Thoracic aorta (tissue), 2 donors: ENCODE measurements around the gene TEX26. TPM values are rescaled to one million over a fixed set of nuclear protein-coding genes. Genes with fewer than 3 reads are reported as not detected.

Source experiments
- ATAC-seq: fragments of 150-250 bp; one replicate; pipeline ENCODE4 v1.8.0; 2017; ENCODE audit warnings: low read depth; ENCODE audit not compliant: insufficient number of reproducible peaks, low FRiP score
- DNase-seq: peaks from one replicate; pipeline ENCODE4 v3.0.0-alpha.2; 2020; ENCODE audit warnings: low spot score
- H3K27ac ChIP-seq, 2 donors: fragments of 200-600 bp; sonication (generic); 1 replicate in 1 of 2; 2 replicates in 1 of 2; pipeline ENCODE4 v1.5.1; 2016; ENCODE audit warnings: mild to moderate bottlenecking in 2 of 2, moderate library complexity in 2 of 2
- H3K27me3 ChIP-seq: fragments of 200-600 bp; sonication (generic); replicated peaks from 2 replicates; pipeline ENCODE4 v1.6.0; 2016; ENCODE audit warnings: mild to moderate bottlenecking; ENCODE audit not compliant: insufficient read depth
- H3K36me3 ChIP-seq: fragments of 200-600 bp; sonication (generic); one replicate; pipeline ENCODE4 v1.5.1; 2016
- H3K4me1 ChIP-seq, 2 donors: fragments of 200-600 bp; sonication (generic); 1 replicate in 1 of 2; 2 replicates in 1 of 2; pipeline versions ENCODE4 v1.5.1 to v1.6.0; 2016; ENCODE audit warnings: low read depth in 2 of 2, mild to moderate bottlenecking in 1 of 2; ENCODE audit not compliant: control insufficient read depth in 1 of 2
- H3K4me3 ChIP-seq: fragments of 200-600 bp; sonication (generic); 2 replicates; pipeline ENCODE4 v1.5.1; 2016; ENCODE audit warnings: mild to moderate bottlenecking
- H3K9me3 ChIP-seq: fragments of 200-600 bp; sonication (generic); 2 replicates; pipeline ENCODE4 v1.5.1; 2016
- CTCF ChIP-seq: fragments of 200-600 bp; sonication (generic); IDR thresholded peaks from one replicate; pipeline ENCODE4 v1.5.1; 2019; ENCODE audit warnings: antibody characterized with exemption
- total RNA-seq, 2 donors: library from RNA; depleted of rRNA; stranded (reverse); fragments of >200 nt; gene quantifications; one replicate each; pipeline versions ENCODE4 v1.1.0 to v1.2.3, GENCODE V29; 2016

The TEX26 gene
- total RNA-seq, 2 donors from 2014 or later = not detected

DNA sequence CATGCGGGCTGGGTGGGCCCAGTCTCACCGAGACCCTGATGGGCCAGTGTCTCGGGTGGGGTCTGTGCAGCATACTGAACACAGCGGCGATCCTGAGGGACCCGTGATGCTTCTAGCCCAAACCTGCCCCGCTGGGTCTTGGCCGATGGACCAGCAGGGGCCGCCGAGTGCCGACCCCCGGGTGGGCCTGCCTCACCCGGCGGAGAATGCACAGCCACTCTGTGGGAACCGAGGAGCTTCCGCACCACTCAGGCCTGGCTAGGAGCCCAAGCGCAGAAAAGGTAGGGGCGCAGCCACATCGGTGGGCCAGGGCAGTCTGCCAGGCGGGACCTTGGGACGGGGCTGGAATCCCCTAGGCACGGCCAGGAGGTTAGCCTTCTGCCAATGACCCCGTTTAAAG, 72.6 kb downstream of the TEX26 start:
- Histone ChIP-seq H3K9me3 (no peaks in the 10 kb centered on the region), H3K36me3 (no peaks in the 10 kb centered on the region), H3K27ac (no peak overlapping the region), H3K4me3 (no peak overlapping the region), H3K4me1 (peaks cover 0 to 12% of the 10 kb centered on the region in 2 donors), H3K27me3 (no peaks in the 10 kb centered on the region)
- no peak for TF ChIP-seq CTCF
- DNase-seq = no peak
- no peak for ATAC-seq

GRCh38 chr13:31007417-31007816, 75.0 kb downstream of the TEX26 start:
- Histone ChIP-seq H3K27me3 (no peaks in the 10 kb centered on the region), H3K9me3 (no peaks in the 10 kb centered on the region), H3K27ac (no peak overlapping the region), H3K4me3 (peak overlapping the region; percentile 30), H3K36me3 (no peaks in the 10 kb centered on the region), H3K4me1 (peaks cover 0 to 12% of the 10 kb centered on the region in 2 donors)
- ATAC-seq (no peak), DNase-seq (no peak)
- no peak for TF ChIP-seq CTCF

- no peak for TF ChIP-seq CTCF
- no peaks in the 10 kb centered on the region for H3K9me3 ChIP-seq
- DNase-seq (no peak), ATAC-seq (no peak)
- H3K27ac ChIP-seq = no peak overlapping the region
- H3K27me3 ChIP-seq = no peaks in the 10 kb centered on the region
- H3K4me3 ChIP-seq = no peak overlapping the region
- H3K36me3 ChIP-seq = no peaks in the 10 kb centered on the region
- peaks cover 0 to 12% of the 10 kb centered on the region in 2 donors for H3K4me1 ChIP-seq
Observed at GRCh38 chr13:31008400-31009115, 76.1 kb downstream of the TEX26 start.

DNA sequence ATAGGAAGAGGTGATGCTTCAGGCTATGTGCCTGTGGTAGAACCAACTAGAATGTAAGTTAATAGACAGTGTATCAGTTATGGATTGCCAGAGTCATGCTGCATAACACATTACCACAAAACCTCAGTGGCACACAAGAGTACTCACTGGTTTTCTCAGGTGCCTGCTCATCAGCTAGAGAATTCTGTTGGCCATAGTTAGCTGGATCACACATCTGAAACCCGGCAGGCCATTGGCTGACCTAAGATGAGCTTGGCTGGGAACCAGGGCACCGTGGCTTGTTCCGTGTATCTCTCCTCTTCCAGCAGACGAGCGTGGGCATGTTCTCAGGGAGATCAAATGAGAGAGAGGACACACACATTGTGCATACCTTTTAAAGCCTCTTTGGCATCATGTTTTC, 76.7 kb downstream of the TEX26 start:
- no peak for TF ChIP-seq CTCF
- no peak for ATAC-seq

GRCh38 chr13:31010296-31010695, 77.8 kb downstream of the TEX26 start:
- Histone ChIP-seq H3K36me3 (no peaks in the 10 kb centered on the region), H3K27me3 (no peaks in the 10 kb centered on the region), H3K4me3 (no peak overlapping the region), H3K4me1 (peaks cover 0 to 12% of the 10 kb centered on the region in 2 donors), H3K9me3 (no peaks in the 10 kb centered on the region), H3K27ac (no peak overlapping the region)
- TF ChIP-seq CTCF = no peak
- no peak for DNase-seq
- ATAC-seq = no peak

More for the DNA sequence above, 76.7 kb downstream of the TEX26 start:
- DNase-seq = no peak
- Histone ChIP-seq H3K27ac (no peak overlapping the region), H3K36me3 (no peaks in the 10 kb centered on the region), H3K4me3 (no peak overlapping the region), H3K4me1 (peaks cover 0 to 12% of the 10 kb centered on the region in 2 donors), H3K27me3 (no peaks in the 10 kb centered on the region), H3K9me3 (no peaks in the 10 kb centered on the region)
